Breast epithelium (tissue), 4 donors: Measurements from ENCODE around the gene ARHGAP18. TPM values are rescaled to one million over a fixed set of nuclear protein-coding genes. Genes with fewer than 3 reads are reported as not detected.
A peak's percentile ranks its signal among the peaks of the same experiment; 100 is the strongest.

Experiments used
- DNase-seq, 2 donors: peaks; one replicate each; pipeline ENCODE4 v3.0.0-alpha.2; 2019; ENCODE audit warnings: low spot score in 2 of 2
- H3K27ac ChIP-seq, 2 donors: fragments of 200-600 bp; sonication (generic) in 1 of 2; one replicate each; pipeline ENCODE4 v1.5.1; 2016 to 2019; ENCODE audit warnings: mild to moderate bottlenecking in 1 of 2
- H3K27me3 ChIP-seq, 2 donors: fragments of 200-600 bp; sonication (generic) in 1 of 2; one replicate each; pipeline versions ENCODE4 v1.5.1 to v1.6.0; 2017 to 2019; ENCODE audit warnings: control low read depth in 1 of 2, mild to moderate bottlenecking in 1 of 2
- H3K36me3 ChIP-seq: fragments of 200-600 bp; one replicate; pipeline ENCODE4 v1.5.1; 2019
- H3K4me1 ChIP-seq, 2 donors: fragments of 200-600 bp; sonication (generic); one replicate each; pipeline ENCODE4 v1.5.1; 2016 to 2019; ENCODE audit warnings: control low read depth in 1 of 2
- H3K4me3 ChIP-seq, 3 donors: fragments of 200-600 bp; sonication (generic); 1 replicate in 2 of 3; 2 replicates in 1 of 3; pipeline ENCODE4 v1.5.1; 2016 to 2019; ENCODE audit warnings: mild to moderate bottlenecking in 3 of 3, moderate library complexity in 2 of 3
- H3K9me3 ChIP-seq, 2 donors: fragments of 200-600 bp; sonication (generic) in 1 of 2; one replicate each; pipeline ENCODE4 v1.5.1; 2016 to 2019; ENCODE audit warnings: control low read depth in 1 of 2
- POLR2A ChIP-seq: fragments of 450-650 bp; IDR thresholded peaks from one replicate; pipeline ENCODE4 v1.6.1; 2016; ENCODE audit warnings: antibody characterized with exemption, mild to moderate bottlenecking, moderate library complexity
- POLR2AphosphoS5 ChIP-seq, 3 donors: sonication (generic); formaldehyde crosslinking; IDR thresholded peaks; one replicate each; pipeline ENCODE4 v1.6.1; 2017; ENCODE audit warnings: antibody characterized with exemption in 3 of 3
- intact Hi-C: fragments of 100-400 bp; cut with DNase I; formaldehyde crosslinking; loops from one replicate; pipeline ENCODE4 v1.15.1; 2023; ENCODE audit warnings: low total_unique reads
- total RNA-seq, 3 donors: library from RNA; depleted of rRNA; stranded (reverse); fragments of >200 nt; gene quantifications; one replicate each; pipeline ENCODE4 v1.1.0, GENCODE V29; 2016
- TF ChIP-seq, protein P1 (sequence below), 3 donors: fragments of 450-650 bp; IDR thresholded peaks; one replicate each; pipeline ENCODE4 v1.5.1; 2016 to 2017; ENCODE audit warnings: antibody characterized with exemption in 3 of 3, mild to moderate bottlenecking in 3 of 3, moderate library complexity in 3 of 3

Gene ARHGAP18
- total RNA-seq, 3 donors from 2014 or later: 14.7 to 28.7 (median 24.8) TPM

DNA sequence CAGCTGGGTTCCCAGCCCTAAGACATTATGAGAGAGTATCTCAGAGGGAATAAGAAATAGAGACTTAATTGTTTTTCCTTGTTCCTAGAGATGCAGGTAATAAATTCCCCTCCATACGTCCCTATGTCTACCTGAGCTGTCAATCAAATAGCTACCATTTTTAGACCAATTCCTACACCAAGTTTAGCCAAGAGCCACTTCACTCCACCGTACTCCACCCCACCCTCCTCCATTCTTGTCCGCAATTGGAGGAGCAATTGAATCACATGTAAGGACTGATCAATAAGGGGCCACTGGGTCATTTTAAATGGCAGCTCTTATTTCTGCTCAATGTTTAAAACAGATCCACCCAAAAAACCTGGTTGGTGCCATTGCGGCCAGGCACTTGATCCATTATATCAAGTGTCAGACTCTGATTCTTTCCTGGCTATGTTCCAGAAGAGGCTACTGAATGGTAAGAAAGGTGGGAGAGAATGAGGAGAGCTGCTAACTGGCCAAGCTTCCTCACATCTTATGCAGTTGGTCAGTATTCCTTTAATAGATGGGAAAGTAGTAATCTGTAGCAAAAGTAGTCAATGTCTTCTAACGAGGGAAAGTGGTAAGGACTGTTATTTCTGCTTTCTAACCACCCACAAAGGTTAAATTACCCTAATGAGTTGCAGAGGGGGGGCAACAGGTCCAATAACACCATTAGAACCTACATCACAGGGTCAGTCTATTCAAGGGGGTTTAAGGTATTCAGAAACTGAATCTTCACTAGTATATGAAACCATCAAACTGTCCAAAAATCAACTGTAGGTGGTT, 34.1 kb downstream of the ARHGAP18 start:
- H3K4me3 ChIP-seq: no peak overlapping the region
- H3K27me3 ChIP-seq: no peaks in the 10 kb centered on the region
- no peaks in the 10 kb centered on the region for H3K9me3 ChIP-seq
- no peak overlapping the region for H3K27ac ChIP-seq
- intact Hi-C loops: no loop called here
- H3K4me1 ChIP-seq: no peaks in the 10 kb centered on the region
- TF ChIP-seq, protein P1, sequence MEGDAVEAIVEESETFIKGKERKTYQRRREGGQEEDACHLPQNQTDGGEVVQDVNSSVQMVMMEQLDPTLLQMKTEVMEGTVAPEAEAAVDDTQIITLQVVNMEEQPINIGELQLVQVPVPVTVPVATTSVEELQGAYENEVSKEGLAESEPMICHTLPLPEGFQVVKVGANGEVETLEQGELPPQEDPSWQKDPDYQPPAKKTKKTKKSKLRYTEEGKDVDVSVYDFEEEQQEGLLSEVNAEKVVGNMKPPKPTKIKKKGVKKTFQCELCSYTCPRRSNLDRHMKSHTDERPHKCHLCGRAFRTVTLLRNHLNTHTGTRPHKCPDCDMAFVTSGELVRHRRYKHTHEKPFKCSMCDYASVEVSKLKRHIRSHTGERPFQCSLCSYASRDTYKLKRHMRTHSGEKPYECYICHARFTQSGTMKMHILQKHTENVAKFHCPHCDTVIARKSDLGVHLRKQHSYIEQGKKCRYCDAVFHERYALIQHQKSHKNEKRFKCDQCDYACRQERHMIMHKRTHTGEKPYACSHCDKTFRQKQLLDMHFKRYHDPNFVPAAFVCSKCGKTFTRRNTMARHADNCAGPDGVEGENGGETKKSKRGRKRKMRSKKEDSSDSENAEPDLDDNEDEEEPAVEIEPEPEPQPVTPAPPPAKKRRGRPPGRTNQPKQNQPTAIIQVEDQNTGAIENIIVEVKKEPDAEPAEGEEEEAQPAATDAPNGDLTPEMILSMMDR (IDR thresholded peaks at IDR 0.05): no peak
- TF ChIP-seq POLR2A (no peak), POLR2AphosphoS5 (IDR thresholded peaks at IDR 0.05) (no peak)
- no peak for DNase-seq
- no peaks in the 10 kb centered on the region for H3K36me3 ChIP-seq

DNA sequence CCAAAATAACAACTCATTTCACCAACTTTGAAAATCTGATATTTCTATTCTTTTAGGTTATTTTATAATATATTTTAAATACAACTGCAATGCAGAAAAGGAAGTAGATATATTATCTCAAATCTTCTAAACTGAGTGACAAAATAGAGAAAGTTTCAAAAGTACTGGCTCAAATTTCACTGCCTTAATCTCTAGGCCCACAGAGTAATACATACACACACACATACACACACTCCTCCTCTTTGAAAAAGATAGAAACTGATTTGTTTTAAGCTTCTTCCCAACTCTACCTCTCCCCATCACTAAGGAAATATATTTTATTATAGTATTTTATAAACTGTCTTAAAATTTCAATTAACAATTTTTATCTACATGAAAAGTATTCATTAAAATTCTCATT, 36.2 kb downstream of the ARHGAP18 start:
- H3K4me3 ChIP-seq: no peak overlapping the region
- no peaks in the 10 kb centered on the region for H3K4me1 ChIP-seq
- intact Hi-C loops: no loop called here
- no peak overlapping the region for H3K27ac ChIP-seq
- no peaks in the 10 kb centered on the region for H3K27me3 ChIP-seq
- no peaks in the 10 kb centered on the region for H3K36me3 ChIP-seq
- H3K9me3 ChIP-seq: no peaks in the 10 kb centered on the region
- TF ChIP-seq POLR2A: no peak
- TF ChIP-seq, protein P1 (IDR thresholded peaks at IDR 0.05): no peak
- TF ChIP-seq POLR2AphosphoS5 (IDR thresholded peaks at IDR 0.05): no peak
- DNase-seq: no peak

DNA sequence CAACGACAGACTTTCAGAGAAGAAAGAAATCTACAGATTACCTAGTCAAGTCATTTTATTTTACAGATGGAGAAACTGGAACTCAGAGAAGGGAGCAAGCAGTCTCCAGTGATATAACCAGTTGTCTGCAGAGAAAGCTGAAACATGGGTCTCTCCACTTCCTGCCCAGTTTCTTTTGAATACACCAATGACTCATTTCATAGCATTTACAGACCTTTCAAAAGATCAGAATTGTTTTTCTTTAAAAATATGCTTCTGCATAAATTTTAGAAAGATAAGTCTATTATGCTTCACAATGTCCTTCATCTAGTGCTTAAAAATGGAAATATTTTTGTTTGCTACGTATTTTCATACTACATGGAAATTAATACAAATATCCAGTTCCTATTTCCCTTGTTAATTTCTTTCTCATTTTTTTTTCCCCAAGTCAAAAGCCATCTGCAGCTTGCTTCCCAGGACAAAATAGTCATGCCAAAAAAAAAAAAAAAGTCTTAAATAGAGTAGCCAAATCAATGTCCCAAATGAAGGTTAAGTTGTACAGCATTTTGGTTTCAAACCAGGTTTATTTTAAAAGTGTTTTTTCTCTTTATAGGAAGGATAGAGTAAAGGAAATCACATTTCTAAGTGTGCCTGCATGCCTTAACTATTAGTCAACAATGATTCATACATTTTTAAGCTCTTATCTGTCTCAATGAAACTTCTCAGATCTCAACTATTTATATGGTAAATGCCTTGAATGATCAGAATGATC, 36.9 kb downstream of the ARHGAP18 start:
- no peak overlapping the region for H3K4me3 ChIP-seq
- intact Hi-C loops: no loop called here
- no peak for TF ChIP-seq POLR2A
- TF ChIP-seq POLR2AphosphoS5 (IDR thresholded peaks at IDR 0.05): no peak
- TF ChIP-seq, protein P1 (IDR thresholded peaks at IDR 0.05): no peak
- no peaks in the 10 kb centered on the region for H3K4me1 ChIP-seq
- H3K9me3 ChIP-seq: no peaks in the 10 kb centered on the region
- H3K36me3 ChIP-seq: no peaks in the 10 kb centered on the region
- peak overlapping the region; percentile 28 to 51 for H3K27ac ChIP-seq
- no peak for DNase-seq
- H3K27me3 ChIP-seq: no peaks in the 10 kb centered on the region

DNA sequence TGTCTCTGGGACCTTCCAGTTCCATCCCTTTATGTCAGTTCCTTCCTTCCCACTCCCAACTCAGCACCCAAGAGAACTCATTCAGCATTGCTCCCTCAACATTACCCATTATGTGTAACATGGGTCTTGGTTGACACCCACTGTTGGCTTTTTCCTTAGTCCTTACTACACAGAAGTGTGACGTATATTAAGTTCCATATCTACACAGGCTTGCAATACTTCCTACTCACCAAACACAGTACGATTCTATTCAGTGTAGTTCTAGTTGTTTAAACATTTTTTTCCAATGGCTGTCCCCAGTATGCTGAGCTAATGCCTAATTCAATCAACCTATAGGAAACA, 37.7 kb downstream of the ARHGAP18 start:
- no peaks in the 10 kb centered on the region for H3K27me3 ChIP-seq
- no peak for TF ChIP-seq POLR2AphosphoS5 (IDR thresholded peaks at IDR 0.05)
- TF ChIP-seq, protein P1 (IDR thresholded peaks at IDR 0.05): no peak
- no peak for TF ChIP-seq POLR2A
- H3K27ac ChIP-seq: peak overlapping the region; percentile 28 to 51
- H3K4me3 ChIP-seq: no peak overlapping the region
- intact Hi-C loops: no loop called here
- no peaks in the 10 kb centered on the region for H3K4me1 ChIP-seq
- no peaks in the 10 kb centered on the region for H3K36me3 ChIP-seq
- DNase-seq: no peak
- no peaks in the 10 kb centered on the region for H3K9me3 ChIP-seq
